ENCODE measurements around the gene CRELD1. TPM values are rescaled to one million over a fixed set of nuclear protein-coding genes. Genes with fewer than 3 reads are reported as not detected.
A peak's percentile ranks its signal among the peaks of the same experiment; 100 is the strongest.

CRELD1 gene
- total and polyA plus RNA-seq, 10 of the 15 experiments (the other 5 are each of a cell fraction or from before 2014, with no cell fraction given) = 1.3 to 15.9 (median 8.8) TPM

DNA sequence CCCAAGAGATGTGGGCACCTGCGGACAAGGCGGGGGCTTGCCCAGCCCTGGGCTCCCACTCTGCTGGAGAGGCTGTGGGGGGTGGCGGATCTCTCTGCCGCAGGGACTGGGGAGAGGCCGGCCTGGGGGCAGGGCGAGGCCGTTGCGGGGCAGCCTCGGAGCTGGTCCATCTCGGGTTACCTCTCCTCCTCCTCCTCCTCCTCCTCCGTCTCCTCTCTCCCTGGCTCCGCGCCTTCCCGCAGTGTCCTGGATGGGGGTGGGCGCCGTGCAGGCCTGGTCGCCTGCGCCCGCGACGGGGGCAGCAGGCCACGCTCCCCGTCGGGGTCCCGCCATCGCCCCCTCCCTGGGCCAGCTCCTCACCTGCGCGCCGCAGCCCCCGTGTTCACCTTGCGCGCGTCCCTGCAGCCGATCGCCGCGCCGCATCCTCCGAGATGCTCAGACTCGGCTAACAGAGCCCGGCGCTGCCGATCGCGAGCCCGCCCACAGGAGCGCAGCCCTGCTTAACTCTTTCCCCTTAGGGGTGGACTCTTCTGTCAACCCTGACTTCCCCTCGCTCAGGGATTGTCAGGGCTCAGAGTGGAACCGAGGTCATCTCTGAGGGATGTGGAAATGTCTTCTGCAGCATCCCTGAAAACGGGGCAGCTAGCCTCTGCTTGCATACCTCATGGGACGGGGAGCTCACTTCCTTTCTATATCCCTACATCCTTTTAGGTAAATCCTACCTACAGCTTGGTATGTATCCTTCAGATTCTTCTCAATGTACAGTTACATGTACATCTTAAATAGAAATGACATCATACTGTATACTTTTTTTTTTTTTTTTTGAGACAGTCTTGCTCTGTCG is 18.6 kb downstream of the CRELD1 start, which contains the start of gene PRRT3 (continued):
- TF ChIP-seq ZNF592 (IDR thresholded peaks at IDR 0.05) (no peak), HCFC1 (IDR thresholded peaks at IDR 0.05; ENCODE audit: low read length) (peak; percentile 43; the same call in 1 of the 2 replicates), NKRF (conservative IDR thresholded peaks at IDR 0.05) (peak; percentile 74; the same call in 1 of the 2 replicates), YBX1 (IDR thresholded peaks at IDR 0.05) (no peak), MXI1 (IDR thresholded peaks at IDR 0.05; ENCODE audit: low read depth, low read length) (peak; percentile 38; the same call in 1 of the 2 replicates), FOXK2 (IDR thresholded peaks at IDR 0.05) (peak; percentile 66), RUNX3 (IDR thresholded peaks at IDR 0.05; ENCODE audit: low read length) (peak; percentile 14), NR2F1 (conservative IDR thresholded peaks at IDR 0.05) (peak; percentile 33), STAT1 (conservative IDR thresholded peaks at IDR 0.05) (peak; percentile 20; the same call in 1 of the 2 replicates), CHD4 (IDR thresholded peaks at IDR 0.05) (0 out of 2 replicates have a peak, but pooled peaks have one; percentile 87), GABPA (IDR thresholded peaks at IDR 0.05; ENCODE audit: low read depth) (no peak), CREB1 (IDR thresholded peaks at IDR 0.05; ENCODE audit: low read depth) (0 out of 2 replicates have a peak, but pooled peaks have one; percentile 31), LARP7 (IDR thresholded peaks at IDR 0.05) (peak; percentile 82; the same call in 1 of the 2 replicates), CTCF (IDR thresholded peaks at IDR 0.05 in 2 of 3, conservative IDR thresholded peaks at IDR 0.05 in 1 of 3; ENCODE audit: control insufficient read depth in 2 of 3, extremely low read depth in 1 of 3, insufficient read depth in 1 of 3, low read depth in 3 of 3, low read length in 3 of 3) (no peak), SMAD1 (IDR thresholded peaks at IDR 0.05; ENCODE audit: low read depth, partially characterized antibody) (no peak), POLR2AphosphoS2 (IDR thresholded peaks at IDR 0.05; ENCODE audit: low read depth, low read length) (peak; percentile 82)
- TF ChIP-seq, protein P1, sequence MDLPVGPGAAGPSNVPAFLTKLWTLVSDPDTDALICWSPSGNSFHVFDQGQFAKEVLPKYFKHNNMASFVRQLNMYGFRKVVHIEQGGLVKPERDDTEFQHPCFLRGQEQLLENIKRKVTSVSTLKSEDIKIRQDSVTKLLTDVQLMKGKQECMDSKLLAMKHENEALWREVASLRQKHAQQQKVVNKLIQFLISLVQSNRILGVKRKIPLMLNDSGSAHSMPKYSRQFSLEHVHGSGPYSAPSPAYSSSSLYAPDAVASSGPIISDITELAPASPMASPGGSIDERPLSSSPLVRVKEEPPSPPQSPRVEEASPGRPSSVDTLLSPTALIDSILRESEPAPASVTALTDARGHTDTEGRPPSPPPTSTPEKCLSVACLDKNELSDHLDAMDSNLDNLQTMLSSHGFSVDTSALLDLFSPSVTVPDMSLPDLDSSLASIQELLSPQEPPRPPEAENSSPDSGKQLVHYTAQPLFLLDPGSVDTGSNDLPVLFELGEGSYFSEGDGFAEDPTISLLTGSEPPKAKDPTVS (IDR thresholded peaks at IDR 0.05; ENCODE audit: low read depth, low read length) = no peak
- TF ChIP-seq, protein P2, sequence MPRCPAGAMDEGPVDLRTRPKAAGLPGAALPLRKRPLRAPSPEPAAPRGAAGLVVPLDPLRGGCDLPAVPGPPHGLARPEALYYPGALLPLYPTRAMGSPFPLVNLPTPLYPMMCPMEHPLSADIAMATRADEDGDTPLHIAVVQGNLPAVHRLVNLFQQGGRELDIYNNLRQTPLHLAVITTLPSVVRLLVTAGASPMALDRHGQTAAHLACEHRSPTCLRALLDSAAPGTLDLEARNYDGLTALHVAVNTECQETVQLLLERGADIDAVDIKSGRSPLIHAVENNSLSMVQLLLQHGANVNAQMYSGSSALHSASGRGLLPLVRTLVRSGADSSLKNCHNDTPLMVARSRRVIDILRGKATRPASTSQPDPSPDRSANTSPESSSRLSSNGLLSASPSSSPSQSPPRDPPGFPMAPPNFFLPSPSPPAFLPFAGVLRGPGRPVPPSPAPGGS (IDR thresholded peaks at IDR 0.05; ENCODE audit: borderline replicate concordance, insufficient read depth, low read depth, low read length, poor library complexity, severe bottlenecking) = no peak
